Lung microvascular endothelial cell (primary cell): ENCODE measurements around the gene DYNLRB1. TPM values are rescaled to one million over a fixed set of nuclear protein-coding genes. Genes with fewer than 3 reads are reported as not detected.

ENCODE experiments used
- DNase-seq, 2 donors: peaks; one replicate each; pipeline versions ENCODE4 v3.0.0 to v3.0.0-alpha.2; 2010; ENCODE audit warnings: low read depth in 2 of 2
- total RNA-seq: library from RNA; depleted of rRNA; stranded (reverse); fragments of >200 nt; gene quantifications from 2 replicates; pipeline ENCODE4 v1.2.1, GENCODE V29; 2014

The DYNLRB1 gene
- total RNA-seq, 1 donor from 2014 or later = 85.9 TPM

- no peak for DNase-seq
Observed at GRCh38 chr20:34557936-34558319, 41.7 kb downstream of the DYNLRB1 start.

DNA sequence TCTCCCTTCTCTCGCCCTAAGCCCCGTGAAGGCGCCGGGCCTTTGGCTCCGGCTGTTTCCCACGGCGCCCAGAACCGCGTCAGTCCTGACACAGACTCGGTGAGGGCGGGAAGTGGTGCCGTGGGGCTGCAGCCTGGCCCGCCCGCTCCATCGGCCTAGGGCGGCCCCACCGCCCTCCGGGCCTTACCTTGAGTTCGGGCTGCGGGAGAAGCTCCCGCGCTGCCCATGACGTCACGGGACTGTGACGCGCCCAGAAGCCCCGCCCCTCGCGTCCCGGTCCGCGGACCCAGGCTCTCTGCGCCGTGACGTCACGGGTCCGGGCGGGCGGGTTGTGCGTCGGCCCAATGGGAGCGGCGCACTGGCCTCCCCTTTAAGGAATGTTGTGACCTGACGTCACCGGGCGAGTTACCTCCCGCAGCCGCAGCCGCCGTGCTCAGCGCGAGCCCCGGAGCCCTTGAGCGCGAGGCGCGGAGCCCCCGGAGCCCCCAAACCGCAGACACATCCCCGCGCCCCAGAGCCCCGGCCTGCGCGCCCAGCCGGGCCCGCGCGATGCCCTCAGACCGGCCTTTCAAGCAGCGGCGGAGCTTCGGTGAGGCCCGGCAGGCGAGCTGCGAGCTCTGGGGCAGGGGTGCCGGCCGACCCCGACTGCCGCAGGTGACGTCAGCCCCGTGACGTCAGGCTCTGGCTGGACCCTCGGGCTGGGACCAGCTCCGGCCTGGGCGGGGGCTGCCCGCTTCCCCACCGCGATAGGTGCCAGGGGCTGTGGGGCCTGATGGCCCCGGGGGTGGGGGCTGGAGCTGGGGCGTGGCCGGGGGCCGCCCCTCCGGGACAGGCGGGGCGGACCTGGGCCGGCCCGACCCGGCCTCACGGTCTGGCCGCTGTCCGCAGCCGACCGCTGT lies 42.3 kb downstream of the DYNLRB1 start, which contains the start of gene MAP1LC3A:
MAP1LC3A (plus strand) TSS at position 399 of the 899 bp plus-strand sequence; CDS start at position 550, 151 bp downstream.
- peak; percentile 97 to 99 for DNase-seq

DNA sequence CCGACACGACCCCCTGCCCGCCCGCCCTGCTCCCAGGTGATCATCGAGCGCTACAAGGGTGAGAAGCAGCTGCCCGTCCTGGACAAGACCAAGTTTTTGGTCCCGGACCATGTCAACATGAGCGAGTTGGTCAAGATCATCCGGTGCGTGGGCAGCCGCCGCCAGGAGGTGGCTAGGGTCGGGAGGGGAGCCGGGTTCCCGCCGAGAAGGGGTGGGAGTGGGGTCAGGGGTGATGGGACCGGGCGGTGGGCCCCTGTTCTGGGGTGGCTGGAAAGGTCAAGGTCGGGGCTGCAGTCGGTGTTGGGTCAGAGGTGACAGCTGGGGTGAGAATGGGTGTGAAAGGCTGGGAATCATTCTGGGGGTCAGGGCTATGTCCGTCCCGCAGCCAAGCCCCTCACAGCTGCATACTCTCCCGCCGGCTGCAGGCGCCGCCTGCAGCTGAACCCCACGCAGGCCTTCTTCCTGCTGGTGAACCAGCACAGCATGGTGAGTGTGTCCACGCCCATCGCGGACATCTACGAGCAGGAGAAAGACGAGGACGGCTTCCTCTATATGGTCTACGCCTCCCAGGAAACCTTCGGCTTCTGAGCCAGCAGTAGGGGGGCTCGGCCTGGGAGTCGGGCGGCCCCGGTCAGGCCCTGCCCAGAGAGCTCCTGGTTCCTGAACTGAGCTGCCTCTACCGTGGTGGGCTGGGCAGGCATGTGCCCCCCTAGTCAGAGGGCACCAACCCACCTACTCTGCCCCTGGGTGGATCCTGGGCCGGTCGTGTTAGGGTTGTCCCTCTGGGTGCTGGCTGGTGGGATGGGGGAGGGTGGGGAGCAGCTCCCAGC lies 43.3 kb downstream of the DYNLRB1 start:
- peak in 1 of 2 donors; percentile 29 for DNase-seq

DNA sequence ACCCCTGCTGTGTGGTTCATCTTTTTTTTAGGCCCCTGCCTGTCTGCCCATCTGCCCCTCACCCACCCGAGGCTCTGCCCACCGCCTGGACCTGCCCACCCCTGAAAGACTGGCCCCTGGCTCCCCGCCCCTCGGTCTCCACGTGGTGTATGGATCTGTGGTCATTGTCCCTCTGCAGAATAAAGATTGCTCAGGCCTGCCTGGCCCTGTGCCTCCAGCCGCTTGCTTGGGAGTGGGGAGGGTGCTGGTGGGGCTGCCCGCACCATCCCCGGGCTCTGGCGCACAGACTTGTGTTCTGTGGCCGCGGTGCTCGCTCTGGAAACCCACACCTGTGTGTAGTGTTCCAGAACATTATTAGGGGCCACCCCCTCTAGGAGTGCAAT lies 43.9 kb downstream of the DYNLRB1 start:
- DNase-seq = no peak

- DNase-seq = no peak
Observed at GRCh38 chr20:34560614-34561013, 44.4 kb downstream of the DYNLRB1 start.

GRCh38 chr20:34561661-34562060 lies 45.4 kb downstream of the DYNLRB1 start:
- DNase-seq = no peak

- DNase-seq = peak; percentile 42 to 56
Observed at GRCh38 chr20:34562641-34563040, 46.4 kb downstream of the DYNLRB1 start.

GRCh38 chr20:34564833-34565232 lies 48.6 kb downstream of the DYNLRB1 start:
- peak; percentile 23 to 57 for DNase-seq

- no peak for DNase-seq
Observed at GRCh38 chr20:34566978-34567891, 51.0 kb downstream of the DYNLRB1 start.

GRCh38 chr20:34567892-34568865 lies 52.0 kb downstream of the DYNLRB1 start:
- DNase-seq = no peak

DNA sequence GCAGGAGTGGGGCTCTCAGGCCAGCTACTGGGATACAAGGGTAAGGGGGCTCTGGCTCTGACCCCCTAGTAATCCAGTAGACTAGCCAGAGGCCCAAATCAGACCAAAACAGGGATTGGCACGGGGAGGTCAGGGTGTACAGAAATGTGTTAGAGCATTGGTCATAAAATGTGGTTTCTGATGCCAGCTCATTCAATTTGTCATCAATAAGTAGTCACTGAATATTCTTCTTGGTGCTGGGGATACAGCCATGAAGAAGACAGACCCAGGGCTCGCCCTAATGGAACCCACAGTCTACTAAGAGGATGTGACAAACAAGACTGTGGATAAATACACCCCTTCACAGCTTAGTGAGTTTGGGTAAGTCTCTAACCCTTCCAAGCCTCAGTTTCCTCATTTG lies 53.4 kb downstream of the DYNLRB1 start:
- DNase-seq = no peak

GRCh38 chr20:34570859-34571306 lies 54.7 kb downstream of the DYNLRB1 start:
- peak in 1 of 2 donors; percentile 88 for DNase-seq

DNA sequence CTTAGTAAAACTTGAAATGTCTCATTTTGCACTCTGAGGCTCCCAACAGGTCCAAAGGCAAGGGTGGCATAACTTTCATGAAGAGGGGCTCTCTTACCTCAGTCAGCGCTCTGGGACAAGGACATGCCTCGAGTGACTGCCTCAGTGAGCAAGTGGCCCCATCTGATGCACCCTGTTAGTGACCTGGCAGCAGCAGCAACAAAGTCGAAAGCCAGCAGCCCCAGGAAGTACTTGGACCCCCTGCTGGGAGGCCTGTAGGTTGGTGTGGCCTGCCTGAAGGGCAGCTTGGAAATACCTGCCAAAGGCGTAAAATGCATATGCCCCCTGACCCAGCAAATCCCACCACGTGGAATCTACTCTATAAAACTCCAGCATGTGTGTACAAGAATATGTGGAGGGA lies 55.5 kb downstream of the DYNLRB1 start:
- no peak for DNase-seq

GRCh38 chr20:34573541-34574300 lies 57.5 kb downstream of the DYNLRB1 start:
- DNase-seq = peak in 1 of 2 donors; percentile 39

DNA sequence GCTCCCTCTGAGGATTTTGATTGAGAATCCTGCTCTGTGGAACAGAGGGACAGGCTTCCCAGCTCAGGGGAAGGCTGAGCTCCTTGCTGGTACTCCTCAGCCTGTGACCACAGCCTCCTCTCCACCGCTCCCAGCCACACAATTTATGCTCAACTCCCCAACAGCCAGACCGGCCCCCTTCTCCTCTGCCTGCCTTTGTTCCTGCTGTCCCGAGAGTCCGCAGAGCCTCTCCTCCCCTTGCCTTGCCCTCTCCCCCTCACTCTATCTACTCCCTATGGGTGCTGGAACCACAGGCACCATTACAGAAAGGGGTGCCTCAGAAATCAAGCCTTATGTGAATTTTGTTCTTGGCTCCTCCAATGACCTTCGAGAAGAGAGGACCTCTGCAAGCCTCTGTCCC lies 58.2 kb downstream of the DYNLRB1 start:
- DNase-seq = no peak

GRCh38 chr20:34574861-34575260 lies 58.6 kb downstream of the DYNLRB1 start:
- no peak for DNase-seq

DNA sequence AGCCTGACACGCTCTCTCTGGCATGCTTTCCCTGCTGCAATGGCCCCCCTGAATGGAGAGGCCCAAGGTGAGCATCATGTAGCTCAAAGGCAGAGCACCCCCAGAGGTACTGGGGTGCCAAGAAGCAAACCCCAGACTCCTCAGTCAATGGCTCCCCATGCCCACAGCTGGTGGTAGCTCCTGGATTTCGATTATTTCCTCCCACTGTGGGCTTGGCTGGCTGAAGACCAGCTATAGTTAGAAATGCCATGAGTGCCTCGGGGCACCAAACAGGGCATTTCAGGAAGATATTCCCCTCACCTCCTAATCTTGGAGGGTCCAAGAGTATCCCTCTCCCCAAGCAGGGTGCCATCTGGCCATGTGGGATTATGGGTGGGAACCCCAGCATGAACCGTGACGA lies 59.0 kb downstream of the DYNLRB1 start:
- no peak for DNase-seq

DNA sequence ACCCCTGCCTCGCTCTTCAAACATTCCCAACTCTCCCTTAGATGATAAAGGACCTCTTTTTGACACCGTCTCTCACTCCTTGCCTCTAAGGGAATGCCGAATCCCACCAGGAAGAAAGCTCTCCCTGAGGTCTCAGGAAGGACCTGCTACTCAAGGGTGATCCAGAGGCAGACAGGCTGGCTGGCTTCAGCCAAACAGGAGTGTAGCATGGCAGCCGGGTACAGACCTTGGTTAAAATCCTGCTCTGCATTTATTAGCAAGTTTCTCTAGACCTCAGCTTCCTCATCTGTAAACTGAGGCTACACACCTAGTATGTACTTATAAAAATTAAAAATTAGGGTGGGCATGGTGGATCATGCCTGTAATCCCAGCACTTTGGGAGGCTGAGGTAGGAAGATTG lies 59.5 kb downstream of the DYNLRB1 start:
- DNase-seq = no peak

GRCh38 chr20:34577061-34577460 lies 60.8 kb downstream of the DYNLRB1 start:
- DNase-seq = no peak
